Measurements from ENCODE around the gene ANKRD65. TPM values are rescaled to one million over a fixed set of nuclear protein-coding genes. Genes with fewer than 3 reads are reported as not detected.

Gene ANKRD65
- total RNA-seq, 1 donor from 2014 or later = 3.2 TPM

- DNase-seq (ENCODE audit: extremely low spot score in 2 of 2) = peak in 1 of 2 donors; percentile 85
- Histone ChIP-seq H3K36me3 (peaks cover 0 to 9% of the 10 kb centered on the region in 2 donors), H3K9me3 (no peaks in the 10 kb centered on the region), H3K27ac (no peak overlapping the region), H3K4me3 (no peak overlapping the region), H3K4me1 (peaks cover 35% of the 10 kb centered on the region), H3K27me3 (no peaks in the 10 kb centered on the region)
- intact Hi-C loops (cut with DNase I) = no loop called here
- TF ChIP-seq CTCF (IDR thresholded peaks at IDR 0.05) = no peak
- no peak for TF ChIP-seq POLR2A (IDR thresholded peaks at IDR 0.05)
- no peak for TF ChIP-seq POLR2AphosphoS5 (IDR thresholded peaks at IDR 0.05; ENCODE audit: insufficient read depth in 1 of 2, low read depth in 1 of 2)
Observed at GRCh38 chr1:1376551-1377226, 44.4 kb downstream of the ANKRD65 start.

- H3K4me3 ChIP-seq = peak within 1 kb of the TSS; percentile 93 to 99
- intact Hi-C loops (cut with DNase I) = loop anchor here (2.0 kb wide), 1 partner anchor 24 kb away; the partner anchor contains the start of gene CCNL2
- peak; percentile 99 for DNase-seq (ENCODE audit: extremely low spot score in 2 of 2)
- no peaks in the 10 kb centered on the region for H3K9me3 ChIP-seq
- peaks cover 40% of the 10 kb centered on the region for H3K4me1 ChIP-seq
- H3K27me3 ChIP-seq = no peaks in the 10 kb centered on the region
- H3K27ac ChIP-seq = peak within 1 kb of the TSS; percentile 93
- H3K36me3 ChIP-seq = peaks cover 0 to 9% of the 10 kb centered on the region in 2 donors
- TF ChIP-seq POLR2A (IDR thresholded peaks at IDR 0.05) (no peak), CTCF (IDR thresholded peaks at IDR 0.05) (peak in 2 of 3 experiments; percentile 7 to 29), POLR2AphosphoS5 (IDR thresholded peaks at IDR 0.05; ENCODE audit: insufficient read depth in 1 of 2, low read depth in 1 of 2) (peak; percentile 94 to 100)
Observed at GRCh38 chr1:1374929-1375662, 46.0 kb downstream of the ANKRD65 start, which contains the start of gene AURKAIP1. Gene AURKAIP1, minus strand, starts transcription at chr1:1375207. Its CDS starts 451 bp downstream, at chr1:1374756.

GRCh38 chr1:1374589-1374928 is 46.5 kb downstream of the ANKRD65 start:
- H3K9me3 ChIP-seq = no peaks in the 10 kb centered on the region
- intact Hi-C loops (cut with DNase I) = loop anchor here (2.0 kb wide), 1 partner anchor 24 kb away; the partner anchor contains the start of gene CCNL2
- peaks cover 40% of the 10 kb centered on the region for H3K4me1 ChIP-seq
- H3K27ac ChIP-seq = peak overlapping the region; percentile 93
- TF ChIP-seq CTCF (IDR thresholded peaks at IDR 0.05) (no peak), POLR2A (IDR thresholded peaks at IDR 0.05) (no peak), POLR2AphosphoS5 (IDR thresholded peaks at IDR 0.05; ENCODE audit: insufficient read depth in 1 of 2, low read depth in 1 of 2) (no peak)
- peak overlapping the region; percentile 93 to 99 for H3K4me3 ChIP-seq
- DNase-seq (ENCODE audit: extremely low spot score in 2 of 2) = no peak
- H3K36me3 ChIP-seq = peaks cover 0 to 9% of the 10 kb centered on the region in 2 donors
- no peaks in the 10 kb centered on the region for H3K27me3 ChIP-seq

- Histone ChIP-seq H3K4me1 (peaks cover 40% of the 10 kb centered on the region), H3K9me3 (no peaks in the 10 kb centered on the region), H3K27me3 (no peaks in the 10 kb centered on the region), H3K36me3 (peaks cover 0 to 9% of the 10 kb centered on the region in 2 donors), H3K4me3 (peak overlapping the region; percentile 93 to 99), H3K27ac (peak overlapping the region; percentile 93)
- DNase-seq (ENCODE audit: extremely low spot score in 2 of 2) = peak in 1 of 2 donors; percentile 83
- TF ChIP-seq POLR2AphosphoS5 (IDR thresholded peaks at IDR 0.05; ENCODE audit: insufficient read depth in 1 of 2, low read depth in 1 of 2) (no peak), CTCF (IDR thresholded peaks at IDR 0.05) (no peak), POLR2A (IDR thresholded peaks at IDR 0.05) (no peak)
- intact Hi-C loops (cut with DNase I) = loop anchor here (2.0 kb wide), 1 partner anchor 25 kb away; the partner anchor contains the start of gene CCNL2
Observed at GRCh38 chr1:1373815-1374588, 47.1 kb downstream of the ANKRD65 start.
